Smooth muscle cell of the brain vasculature (primary cell): ENCODE measurements around the gene ARRB1.
"Not testable (repeated sequence)": the region's sequence is repeated elsewhere in the genome, so short reads cannot be mapped to it uniquely, and the experiment has no call there.

Source experiments
- DNase-seq: peaks from one replicate; pipeline ENCODE4 v3.0.0-alpha.2; 2012; ENCODE audit warnings: low read depth, low spot score

The ARRB1 gene

DNA sequence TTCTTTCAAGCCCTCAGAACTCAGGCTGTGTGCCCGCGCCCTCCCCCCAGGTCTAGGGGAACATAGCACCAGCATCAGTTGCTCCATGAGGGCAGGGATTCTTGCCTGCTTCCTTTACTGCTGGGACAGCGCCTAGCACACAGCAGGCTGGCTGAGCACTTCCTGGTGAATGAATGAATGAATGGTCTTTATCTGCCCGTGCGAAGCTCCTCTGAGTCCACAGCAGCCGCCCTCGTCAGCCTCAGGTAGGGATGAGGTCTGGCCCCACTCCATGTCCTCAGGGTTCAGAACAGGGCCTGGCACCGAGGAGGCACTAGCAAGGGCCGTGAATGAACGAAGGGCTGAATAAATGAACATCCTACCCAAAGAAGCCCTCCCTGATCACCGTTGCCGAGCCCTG lies 27.3 kb downstream of the ARRB1 start:
- DNase-seq: no peak

DNA sequence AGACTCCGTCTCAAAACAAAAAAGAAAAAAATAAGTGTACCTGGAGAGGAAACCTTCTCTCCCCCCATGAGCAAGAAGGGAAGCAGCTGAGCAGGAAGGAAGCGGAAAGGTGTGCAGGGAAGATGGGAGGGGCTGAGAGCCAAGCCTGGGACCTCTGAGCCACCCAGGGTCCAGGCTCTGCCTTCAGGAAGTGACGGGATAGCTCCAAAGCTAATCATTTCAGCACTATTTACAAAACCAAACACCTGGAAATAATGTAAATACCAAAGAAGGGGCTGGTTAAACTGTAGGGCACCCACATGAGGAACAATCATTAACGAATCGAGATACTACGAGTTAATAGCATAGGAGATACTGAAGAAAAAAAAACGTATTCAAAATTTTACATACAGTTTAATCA lies 27.9 kb downstream of the ARRB1 start:
- no peak for DNase-seq

DNA sequence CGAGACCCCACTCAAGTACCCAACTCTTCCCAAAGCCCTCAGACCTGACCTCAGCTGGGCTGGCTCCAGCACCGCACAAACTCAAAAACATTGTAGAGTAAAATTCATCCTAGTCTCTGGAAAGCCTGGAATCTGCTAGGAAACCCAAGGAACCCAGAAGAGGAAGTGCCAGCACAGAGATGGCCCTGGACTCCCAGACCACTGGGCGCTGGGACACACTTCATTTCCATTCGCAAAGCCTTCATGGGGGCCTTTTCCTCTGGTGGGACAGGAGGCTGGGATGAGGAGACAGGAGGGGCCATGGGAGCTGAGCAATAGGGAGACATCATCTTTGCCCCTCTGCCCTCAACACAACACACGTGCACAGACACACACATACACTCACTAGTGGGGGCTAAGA lies 30.8 kb downstream of the ARRB1 start:
- no peak for DNase-seq

DNA sequence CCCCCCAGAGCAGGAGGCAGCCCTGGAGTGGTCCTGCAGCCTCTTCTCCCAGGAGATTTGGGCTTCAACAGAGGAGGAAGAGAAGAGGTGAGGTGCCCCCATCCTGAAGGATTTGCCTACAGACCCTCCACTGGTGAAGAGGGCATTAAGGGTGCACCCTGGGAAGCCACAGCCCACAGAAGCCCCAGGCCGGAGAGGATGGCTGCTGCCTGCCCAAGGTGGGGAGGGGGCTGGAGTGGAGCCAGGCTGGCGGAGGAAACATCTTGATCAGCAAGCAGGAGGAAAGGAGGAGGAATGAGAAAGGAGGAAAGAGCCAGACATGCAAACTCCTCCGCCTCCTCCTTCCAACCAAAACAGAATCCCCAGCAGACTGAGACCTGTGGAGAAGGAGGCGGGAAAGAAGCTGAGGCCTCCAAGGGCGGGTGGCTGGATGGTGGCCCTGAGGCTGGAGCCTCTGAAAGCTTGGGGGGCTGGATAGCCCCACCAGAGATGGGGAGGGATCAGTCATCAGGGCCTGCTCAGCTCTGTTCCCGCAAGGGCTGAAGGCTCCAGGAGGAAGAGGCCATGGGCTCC lies 31.3 kb downstream of the ARRB1 start:
- DNase-seq: no peak

DNA sequence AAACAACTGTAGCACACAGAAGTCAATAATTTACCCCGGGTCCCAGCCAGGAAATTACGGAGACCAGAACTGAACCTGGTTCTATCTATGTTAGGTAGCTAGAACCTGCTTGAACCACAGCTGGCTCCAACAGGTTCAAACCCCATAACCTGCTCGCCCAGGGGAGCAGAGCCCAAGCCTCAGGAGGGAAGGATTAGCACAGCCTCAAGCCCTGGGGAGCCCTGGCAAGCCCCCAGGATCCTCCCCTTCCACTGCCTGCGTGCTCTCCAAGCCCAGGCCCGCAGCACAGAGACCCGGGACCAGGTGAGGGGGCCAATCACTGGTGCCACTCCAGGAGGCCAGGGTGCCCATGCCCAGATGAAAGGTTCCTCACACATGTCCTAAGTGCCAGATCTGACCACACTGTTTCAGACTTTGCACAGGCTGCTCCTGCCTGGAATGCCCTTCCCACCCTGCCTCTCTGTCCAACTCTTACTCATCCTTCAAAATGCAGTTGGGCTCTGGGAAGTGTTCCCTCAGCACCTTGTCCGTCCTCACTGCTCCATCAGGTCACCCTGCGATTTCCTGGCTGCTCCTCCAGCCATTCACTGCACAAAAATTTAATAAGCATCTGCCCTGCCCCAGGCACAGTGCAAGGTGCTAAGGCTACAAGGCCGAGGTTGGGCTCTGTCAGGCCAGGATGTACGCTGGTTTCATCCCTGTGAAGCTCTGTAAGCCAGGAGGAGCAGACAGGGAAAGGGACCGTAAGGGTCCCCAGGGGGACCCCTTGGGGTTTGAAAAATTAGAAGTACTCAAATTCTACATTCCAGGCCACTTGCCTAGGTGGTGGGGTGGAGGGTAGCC lies 32.2 kb downstream of the ARRB1 start:
- DNase-seq: no peak

DNA sequence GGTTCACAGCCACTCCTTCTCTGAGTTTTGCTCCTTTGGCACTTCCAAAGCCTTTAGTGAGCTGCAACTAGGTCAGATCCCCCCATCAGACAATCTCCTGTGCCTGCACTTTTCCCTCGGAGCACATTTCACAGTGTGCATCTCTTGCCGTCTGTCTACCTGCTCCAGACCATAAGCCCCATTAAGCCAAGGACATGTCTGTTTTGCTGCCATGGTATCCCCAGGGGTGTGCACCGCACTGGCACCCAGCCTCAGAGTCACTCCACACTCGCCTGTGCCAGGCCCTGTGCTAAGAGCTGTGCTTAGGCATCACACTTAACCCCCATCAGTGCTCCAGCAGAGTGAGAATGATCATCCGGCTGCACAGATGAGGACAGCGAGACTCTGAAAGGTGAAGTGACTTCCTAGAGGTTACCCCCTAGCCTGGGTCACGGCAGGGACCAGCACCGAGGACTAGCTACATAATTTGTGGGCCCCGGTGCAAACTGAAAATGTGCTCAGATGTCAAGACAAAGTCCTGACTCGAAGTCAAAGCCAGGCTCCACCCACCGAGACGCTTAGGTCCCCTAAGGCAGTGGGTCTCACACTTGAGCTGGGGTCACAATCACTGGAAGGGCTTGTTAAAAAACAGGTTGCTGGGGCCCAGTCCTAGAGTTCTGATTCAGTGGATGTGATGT lies 33.9 kb downstream of the ARRB1 start:
- DNase-seq: no peak

DNA sequence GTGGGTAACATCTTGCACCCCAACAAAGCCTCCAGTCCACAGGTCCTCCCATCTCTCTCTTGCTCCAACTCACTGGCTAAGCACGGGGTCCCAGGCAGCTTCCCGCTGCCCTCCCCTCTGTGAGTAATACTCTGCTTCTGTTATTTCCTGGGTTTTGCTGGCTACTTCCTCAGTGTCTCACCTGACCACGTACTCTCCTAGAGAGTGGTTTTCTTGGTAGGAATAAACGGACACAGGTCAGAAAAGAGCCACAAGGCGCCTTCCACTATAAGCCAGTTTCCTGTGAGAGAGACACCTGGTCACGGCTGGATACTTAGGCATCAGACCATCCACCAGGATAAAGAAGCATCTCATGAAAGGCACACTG lies 36.0 kb downstream of the ARRB1 start:
- DNase-seq: no peak

DNA sequence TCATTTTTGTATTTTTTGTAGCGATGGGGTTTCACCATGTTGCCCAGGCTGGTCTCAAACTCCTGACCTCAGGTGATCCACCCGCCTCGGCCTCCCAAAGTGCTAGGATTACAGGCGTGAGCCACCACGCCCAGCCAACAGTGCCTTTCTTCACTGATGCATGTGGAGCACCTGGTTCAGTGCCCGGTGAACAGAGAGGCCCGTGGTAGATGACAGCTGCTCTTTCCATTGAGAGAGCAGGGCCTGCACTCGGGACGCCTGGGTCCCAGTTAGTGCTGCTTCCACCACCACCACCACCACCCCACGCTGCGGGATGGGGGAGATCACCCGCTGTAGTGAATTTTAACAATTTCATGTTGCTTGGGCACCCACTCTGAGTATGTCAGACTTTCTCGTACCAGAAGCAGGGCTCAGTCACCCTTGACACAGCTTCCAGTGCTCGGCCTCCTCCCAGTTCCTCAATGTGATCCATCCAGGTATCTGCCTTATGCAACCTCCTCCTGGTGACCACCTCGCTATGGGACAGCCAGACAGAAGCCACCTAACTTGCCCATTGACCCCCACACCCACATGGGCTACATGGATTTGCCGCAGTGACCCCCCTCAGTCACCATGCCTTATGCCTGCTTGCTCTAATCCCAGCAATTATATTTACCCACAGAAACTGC lies 36.6 kb downstream of the ARRB1 start:
- no peak for DNase-seq

DNA sequence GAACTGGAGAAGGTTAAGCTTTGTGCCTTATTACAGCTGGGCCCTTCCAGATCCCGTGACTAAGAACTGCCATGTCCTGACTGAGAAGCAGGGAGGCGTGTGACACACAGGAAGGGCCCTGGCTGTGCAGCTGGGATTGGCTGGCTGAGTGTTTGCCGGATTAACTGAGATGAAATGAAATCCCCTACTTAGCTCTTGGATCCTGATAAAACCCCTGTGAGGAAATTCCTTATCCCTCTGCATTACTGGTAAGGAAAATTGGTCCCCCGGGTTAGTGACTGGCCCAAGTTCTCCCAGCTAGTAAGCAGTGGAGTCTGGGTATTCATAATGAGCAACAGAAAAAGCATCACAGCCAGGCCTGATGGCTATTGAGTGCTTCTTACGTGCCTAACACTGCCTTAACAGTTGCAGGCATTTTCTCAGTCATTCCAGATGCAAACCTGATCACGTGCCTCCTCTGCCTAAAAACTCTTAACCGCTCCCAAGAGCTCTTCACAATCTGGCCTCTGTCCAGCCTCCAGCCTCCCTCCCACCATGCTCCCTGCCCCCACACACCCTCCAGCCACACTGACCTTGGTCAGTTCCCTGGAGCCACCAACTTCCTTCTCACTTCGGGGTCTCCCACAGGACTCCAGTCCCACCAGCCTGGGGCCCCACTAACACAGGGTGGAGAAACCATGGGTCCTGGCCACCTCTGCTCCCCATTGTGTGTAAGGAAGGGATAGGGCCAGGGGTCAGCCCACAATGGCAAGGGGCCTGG lies 37.8 kb downstream of the ARRB1 start:
- DNase-seq: no peak

DNA sequence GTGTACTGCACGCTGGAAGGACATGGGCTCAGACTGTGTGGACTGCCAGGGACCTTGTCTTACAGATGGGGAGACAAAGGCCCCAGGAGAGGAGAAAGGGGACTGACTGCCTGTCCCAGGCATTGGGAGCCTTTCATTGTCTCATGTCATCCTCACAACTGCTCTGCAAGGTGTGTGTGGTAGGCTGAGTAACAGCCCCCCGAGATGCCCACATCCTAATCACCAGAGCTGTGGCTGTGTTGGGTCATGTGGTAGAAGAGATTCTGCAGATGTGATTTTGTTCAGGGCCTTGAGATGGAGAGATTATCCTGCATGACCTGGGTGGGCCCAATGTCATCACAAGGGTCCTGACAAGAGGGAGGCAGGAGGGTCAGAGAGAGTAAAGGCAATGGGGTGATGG lies 39.1 kb downstream of the ARRB1 start:
- DNase-seq: no peak

DNA sequence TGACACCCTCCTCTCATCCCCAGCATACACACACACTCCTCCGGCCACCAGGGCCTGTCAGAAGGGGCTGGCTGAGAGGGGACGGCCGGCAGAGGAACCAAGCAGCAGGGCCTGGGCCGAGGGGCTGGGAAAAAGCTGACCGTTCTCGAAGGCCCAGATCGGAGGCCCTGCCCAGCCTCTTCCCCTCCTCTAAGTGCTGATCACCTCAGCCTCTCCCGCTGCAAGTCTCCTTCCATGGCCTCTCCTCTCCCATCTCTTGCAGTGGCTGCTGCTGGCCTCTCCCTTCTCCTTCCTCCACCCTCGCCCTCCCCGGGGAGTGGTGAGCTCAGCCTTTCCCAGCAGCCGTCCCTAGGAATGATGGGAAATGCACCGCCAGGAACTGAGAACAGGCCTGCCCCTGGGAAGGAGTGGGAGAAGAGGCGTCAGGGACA lies 39.6 kb downstream of the ARRB1 start:
- peak; percentile 44 for DNase-seq

DNA sequence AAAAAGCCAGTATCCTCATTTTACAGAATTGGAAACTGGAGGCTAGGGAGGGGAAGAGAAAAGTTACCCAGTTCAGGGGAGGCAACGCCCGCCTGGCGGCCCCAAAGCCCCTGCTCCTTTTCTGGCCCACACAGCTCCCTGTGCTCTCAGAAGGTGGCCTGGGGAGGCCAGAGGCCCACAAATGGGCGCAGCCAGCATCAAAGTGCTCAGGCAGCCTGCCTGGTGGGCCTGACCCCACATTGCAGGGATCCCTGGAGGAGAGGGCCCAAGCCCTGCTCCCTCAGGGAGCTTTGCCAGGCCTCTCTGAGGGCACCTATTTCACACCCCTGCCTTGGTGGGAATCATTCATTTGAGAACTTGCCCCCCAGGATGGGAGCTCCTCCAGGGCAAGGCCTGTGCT lies 42.5 kb downstream of the ARRB1 start:
- no peak for DNase-seq

DNA sequence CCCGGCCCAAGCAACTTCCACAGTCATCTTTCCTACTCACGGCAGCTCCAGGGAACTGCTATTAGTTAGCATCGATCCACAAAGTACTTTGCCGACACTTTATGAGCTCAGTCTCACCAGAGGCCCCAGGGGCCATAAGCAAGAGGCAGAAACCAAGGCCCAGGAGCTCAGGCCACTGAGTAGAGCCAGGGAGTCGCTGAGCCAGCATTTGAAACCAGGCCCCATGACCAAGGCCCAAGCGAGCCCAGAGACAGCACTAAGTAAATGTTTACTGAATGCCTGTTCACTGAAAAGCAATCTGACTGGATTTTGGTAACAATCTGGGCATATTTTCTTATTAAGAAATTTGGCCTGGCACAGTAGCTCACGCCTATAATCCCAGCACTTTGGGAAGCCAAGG lies 43.3 kb downstream of the ARRB1 start:
- DNase-seq: no peak

DNA sequence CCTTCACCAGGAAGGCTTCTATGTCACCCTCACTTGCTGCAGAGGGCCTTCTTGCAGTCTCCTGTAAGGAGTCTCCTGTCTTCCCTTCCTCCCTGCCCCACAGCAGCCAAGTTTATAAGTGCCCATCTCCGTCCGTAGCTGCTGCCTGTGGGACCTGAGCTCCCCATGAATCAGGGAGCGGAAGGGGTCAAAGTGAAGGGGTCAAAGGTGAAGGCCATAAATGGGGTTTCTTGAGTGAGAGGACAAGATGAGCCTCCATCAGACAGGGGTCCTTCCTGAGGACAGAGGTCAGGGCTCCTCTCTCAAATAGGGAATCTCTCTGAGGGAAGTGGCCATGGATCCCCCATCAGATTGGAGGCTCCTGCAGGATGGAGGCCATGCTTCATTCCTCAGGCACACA lies 44.4 kb downstream of the ARRB1 start:
- DNase-seq: no peak

DNA sequence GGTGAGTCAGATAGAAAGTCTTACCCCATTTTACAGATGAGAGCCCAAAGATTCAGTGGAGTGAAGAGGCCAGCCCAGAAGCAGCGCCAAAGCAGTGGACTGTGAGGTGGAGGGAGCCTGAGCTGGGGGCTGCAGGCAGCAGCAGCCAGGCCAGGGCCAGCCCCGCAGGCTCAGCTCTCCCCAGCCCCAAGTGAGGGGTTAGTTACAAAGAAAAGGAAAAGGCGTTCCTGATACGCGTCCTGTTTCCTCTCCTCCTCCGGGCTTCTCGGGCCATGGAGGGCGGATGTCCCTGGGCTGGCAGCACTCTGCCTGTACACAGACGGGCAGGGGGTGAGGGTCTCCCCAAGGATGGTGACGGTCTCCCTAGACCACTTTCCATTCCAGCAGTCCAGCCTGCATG lies 44.9 kb downstream of the ARRB1 start:
- DNase-seq: no peak

DNA sequence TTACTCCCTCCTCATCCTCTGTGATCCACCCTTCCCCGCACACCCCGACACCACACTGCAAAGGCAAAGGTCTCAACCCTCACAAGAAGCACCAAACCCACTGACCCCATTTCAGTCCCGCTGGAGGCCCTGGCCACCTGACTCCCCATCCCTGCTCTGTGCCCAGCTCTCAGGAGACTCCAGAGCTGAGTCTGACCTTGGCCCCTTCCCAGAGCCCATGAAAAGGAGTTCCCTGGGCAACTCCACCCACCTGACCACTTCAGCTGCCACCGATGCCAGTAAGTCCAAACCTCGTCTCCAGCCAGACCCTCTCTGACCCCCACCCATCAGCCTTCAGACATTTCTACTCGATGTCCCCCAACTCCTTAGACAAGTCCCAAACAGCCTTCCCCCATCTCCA lies 45.5 kb downstream of the ARRB1 start:
- no peak for DNase-seq

DNA sequence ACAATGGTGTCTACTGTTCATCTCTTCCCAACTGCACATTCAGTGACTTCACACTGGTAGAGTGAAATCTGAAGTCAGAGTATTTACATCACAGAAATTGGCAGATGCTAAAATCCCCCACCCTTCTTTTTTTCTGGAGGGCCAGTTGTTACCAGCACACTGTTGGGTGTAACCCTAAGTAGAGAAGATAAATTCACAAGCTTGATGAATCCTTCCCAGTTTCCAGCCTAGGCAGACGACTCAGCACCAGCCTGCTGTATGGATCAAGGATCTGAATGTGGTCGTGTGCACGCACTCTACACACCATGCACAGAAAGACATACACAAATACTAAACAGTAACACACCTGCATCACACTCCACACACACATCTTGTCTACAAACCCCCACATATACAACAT lies 46.0 kb downstream of the ARRB1 start:
- no peak for DNase-seq

DNA sequence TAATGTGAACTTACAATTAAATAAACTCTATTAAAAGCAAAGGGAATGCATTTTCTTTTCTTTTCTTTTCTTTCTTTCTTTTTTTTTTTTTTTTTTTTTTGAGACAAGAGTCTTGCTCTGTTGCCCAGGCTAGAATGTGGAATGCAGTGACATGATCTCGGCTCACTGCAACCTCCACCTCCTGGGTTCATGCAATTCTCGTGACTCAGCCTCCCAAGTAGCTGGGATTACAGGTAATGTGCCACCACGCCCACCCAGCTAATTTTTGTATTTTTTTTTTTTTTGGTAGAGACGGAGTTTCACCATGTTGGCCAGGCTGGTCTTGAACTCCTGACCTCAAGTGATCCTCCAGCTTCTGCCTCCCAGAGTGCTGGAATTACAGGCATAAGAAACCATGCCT lies 46.5 kb downstream of the ARRB1 start:
- DNase-seq: not testable (repeated sequence)

DNA sequence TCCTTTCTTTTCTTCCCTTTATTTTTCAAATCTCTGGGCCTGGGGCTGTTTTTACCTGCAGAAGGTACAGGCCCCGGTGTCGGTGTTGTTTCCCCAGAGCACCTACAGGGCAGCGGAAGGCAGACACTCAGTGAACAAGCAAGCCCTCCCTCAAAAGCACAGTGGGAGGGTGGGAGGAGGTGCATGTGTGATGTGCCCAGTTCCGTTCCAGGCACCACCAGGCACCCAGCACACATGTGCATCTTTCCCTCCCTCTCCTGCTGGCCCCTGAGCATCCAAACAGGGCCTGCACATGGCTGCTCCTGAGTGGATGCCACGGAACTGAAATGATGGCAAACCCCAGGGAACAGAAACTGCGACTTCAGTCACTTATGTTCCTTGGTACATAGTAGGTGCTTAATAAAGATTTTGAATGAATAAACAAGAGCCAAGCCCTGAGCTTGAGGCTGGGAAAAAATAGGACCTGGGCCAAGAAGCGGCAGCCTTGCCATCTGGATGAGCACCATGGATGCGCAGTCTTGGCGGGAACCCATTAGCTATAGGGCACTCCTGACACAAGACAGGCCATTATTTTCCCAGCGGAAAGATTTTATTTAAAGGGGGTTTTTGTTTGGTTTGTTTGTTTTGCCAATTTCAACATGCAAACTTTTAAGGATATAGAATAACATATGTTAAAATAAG lies 47.8 kb downstream of the ARRB1 start:
- DNase-seq: no peak

DNA sequence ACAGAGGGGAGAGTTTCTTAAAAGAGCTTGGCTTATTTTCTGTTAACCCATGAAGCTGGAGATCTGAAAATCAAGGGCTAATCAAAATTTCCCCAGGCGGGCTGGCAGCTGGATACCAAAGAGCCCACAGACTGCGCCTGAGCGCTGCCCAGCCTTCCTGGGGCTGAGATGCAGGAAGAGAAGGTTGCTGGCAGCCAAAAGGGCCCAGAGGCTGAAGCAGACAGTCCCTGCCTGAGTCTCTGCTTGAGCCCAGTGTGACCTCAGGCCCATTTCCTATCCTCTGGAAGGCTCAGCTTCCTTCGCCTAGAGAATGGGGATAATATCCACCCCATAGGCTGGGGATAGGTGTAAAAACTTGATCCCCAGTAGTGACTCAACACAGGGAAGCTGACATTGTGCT lies 49.1 kb downstream of the ARRB1 start:
- DNase-seq: no peak
